NCI-H2081 treated with DMSO at 0.1 percent for 48 hours (cell line): ENCODE data around the gene CAB39.
"Not testable (repeated sequence)": the region's sequence is repeated elsewhere in the genome, so short reads cannot be mapped to it uniquely, and the experiment has no call there.

Experiments
- DNase-seq: peaks from one replicate; lab custom pipeline; 2025; lab: John Stamatoyannopoulos, UW

The CAB39 gene

DNA sequence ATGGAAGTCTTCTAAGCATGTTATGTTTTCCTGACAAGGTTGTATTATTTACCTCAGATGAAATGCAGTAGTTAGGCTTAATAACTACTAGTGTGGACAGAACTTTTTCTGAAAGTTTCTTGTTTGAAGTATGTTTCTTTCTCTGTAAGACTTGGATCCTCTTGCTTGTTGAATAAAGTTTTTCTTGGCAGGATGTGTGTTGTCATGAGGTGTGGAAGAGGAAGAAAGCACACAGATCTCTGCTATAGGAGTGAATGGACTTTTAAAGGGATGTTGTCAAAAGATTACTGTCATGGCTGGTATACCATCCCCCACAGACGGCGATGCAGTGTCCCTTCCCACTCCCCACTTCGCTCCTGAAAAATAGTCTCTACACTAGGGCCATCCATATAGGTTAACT lies 2.6 kb downstream of the CAB39 start:
- no peak for DNase-seq

GRCh38 chr2:230716588-230716987 lies 3.9 kb downstream of the CAB39 start:
- DNase-seq = no peak

GRCh38 chr2:230717600-230717999 lies 5.0 kb downstream of the CAB39 start:
- no peak for DNase-seq

DNA sequence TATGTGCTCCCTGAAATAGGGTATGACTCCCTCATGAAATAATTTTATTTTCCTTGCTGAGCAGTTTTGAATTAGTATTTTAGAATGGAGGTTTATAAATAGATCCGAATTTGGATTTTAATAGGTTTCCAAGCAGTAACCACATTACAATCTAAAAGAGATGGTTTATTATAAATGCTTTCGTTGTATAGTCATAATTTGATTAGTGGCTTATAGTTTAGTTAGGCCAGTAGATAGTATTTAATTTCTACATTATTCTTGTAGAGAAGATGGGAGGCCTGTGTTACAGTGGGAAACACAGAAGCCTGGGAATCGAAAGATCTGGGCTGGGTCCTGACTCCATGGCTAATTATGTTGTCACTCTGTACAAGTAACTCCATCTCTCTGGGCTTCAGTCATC lies 6.7 kb downstream of the CAB39 start:
- no peak for DNase-seq

- DNase-seq = no peak
These were observed 9.1 kb downstream of the CAB39 start for GRCh38 chr2:230721712-230722111.

DNA sequence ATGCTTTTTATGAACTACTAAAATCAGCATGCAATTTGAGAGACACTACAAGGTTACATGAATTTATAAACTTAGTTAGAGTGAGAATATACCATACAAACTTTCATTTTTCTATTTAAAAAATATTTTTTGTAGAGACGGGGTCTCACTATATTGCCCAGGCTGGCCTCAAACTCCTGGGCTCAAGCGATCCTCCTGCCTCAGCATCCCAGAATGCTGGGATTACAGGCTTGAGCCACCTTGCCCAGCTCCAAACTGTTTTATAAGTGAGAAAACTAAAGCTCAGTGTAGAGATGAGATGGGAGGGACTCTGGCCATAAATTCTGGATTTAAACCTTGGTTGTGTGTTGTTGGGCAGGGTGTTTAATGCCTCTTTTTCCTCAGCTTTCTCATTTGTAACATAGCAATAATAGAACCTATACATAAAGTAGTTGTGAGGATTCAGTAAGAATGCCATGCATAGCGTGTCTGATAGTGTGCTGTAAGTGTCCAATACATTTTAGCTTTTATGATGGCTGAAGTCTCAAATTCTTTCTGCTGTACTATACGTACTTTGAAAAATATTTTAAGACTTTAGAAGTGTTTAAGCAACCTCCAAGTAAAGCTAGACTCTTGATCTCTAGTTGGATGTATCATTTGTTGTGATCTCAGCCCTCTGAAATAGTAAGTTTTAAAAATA lies 9.7 kb downstream of the CAB39 start:
- DNase-seq = no peak

DNA sequence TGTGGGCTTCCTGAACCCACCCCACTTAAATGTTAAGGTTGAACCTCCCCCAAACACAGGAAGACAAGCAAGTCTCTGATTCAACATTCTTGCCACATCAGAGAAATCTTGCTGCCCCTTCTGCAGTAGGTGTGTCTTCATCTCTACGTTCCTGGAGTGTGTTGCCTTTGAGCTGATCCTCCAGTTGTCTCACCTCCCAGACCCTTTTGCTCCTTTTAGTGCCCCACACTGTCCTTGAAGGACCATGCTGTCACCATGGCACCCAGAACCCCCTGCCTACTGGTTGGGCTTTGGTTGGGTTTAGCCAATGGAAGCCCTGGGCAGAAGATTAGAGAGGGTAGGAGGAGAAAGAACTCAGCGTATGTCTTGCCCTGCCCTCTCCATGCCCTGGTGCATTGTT lies 10.7 kb downstream of the CAB39 start:
- no peak for DNase-seq

GRCh38 chr2:230724957-230725356 lies 12.3 kb downstream of the CAB39 start:
- DNase-seq = not testable (repeated sequence)

GRCh38 chr2:230731512-230731911 lies 18.9 kb downstream of the CAB39 start:
- DNase-seq = no peak

DNA sequence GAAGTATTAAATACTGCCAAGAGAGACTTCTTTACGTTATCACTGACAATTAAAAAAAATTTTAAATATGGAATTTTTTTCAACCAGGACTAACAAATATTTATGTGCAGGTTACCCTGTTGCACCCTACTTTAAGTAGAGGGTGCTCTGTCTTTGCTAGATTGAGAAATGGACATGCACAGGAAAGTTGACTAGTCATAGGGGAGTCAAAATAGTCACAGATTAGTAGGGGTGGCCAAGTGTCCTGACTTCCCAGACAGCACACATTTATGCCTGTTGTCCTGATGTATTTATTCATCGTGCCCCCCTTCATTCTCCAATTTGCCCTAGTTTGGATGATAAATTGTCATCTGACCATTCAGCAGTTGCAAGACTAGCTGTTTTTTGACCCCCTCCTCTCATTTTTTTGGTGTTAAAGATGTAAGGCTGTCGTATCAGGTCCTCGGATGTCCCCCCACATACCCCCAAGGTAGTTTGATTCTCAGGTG lies 20.3 kb downstream of the CAB39 start:
- DNase-seq = no peak

GRCh38 chr2:230734247-230735175 lies 21.9 kb downstream of the CAB39 start:
- no peak for DNase-seq

DNA sequence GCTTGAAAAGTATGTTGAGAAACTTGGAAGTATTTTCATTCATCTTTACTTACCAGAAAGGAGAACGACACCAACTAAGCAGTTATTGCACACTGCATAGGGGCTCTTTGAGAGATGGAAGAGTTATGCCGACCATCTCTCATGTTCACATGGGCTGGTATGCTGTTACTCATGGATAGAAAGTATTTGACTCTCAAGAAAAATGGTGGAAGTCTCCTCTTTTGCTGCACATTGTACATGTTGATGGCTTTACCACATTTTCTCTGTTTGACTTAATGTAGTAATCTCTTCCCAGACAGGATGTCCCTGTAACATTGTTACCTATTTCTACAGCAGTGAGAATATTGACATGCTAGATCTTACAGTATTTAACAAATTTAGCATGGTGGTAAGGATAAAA lies 23.2 kb downstream of the CAB39 start:
- DNase-seq = no peak

DNA sequence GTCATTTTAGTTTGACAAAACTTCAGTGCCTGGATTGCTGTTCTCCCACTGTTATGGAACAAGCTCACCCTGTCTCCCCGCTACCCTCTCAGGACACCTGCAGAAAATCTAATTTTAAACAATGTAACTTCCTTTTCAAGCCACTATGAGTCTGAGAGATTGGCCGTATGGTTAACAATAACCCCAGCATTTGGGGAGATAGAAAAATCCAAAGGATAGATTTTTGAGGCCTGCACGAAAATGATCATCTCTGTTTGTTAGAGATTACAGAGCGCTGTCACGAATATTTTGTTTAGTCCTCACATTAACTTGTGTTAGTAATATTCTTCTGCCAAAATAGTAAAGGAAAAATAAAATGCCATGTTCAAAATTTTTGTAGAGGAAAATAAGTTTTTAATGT lies 24.7 kb downstream of the CAB39 start:
- DNase-seq = no peak

- DNase-seq = no peak
These were observed 25.2 kb downstream of the CAB39 start for GRCh38 chr2:230737791-230738226.

GRCh38 chr2:230738391-230738811 lies 25.8 kb downstream of the CAB39 start:
- DNase-seq = no peak

- DNase-seq = no peak
These were observed 26.3 kb downstream of the CAB39 start for GRCh38 chr2:230738924-230739323.

GRCh38 chr2:230739961-230740360 lies 27.3 kb downstream of the CAB39 start:
- DNase-seq = no peak

- DNase-seq = no peak
These were observed 30.1 kb downstream of the CAB39 start for GRCh38 chr2:230742781-230743180.

DNA sequence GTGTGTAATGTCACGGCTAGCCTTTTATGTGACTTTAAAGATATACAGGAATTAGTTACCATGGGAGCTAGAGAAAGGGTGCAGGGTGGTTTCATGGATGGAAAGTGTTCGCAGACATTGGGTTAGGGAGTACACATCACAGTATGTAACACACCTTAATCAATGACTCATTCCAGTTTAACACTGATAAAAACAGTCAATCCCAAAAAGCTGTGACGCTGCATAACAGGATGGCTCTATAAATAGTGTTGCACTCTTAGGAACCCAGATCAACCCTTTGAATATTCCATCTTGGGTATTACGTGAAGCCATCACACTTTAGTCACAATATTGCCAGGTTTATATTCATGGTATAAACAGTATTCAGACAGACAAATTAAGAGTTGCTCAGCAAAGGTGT lies 33.6 kb downstream of the CAB39 start:
- DNase-seq = no peak

GRCh38 chr2:230748087-230748486 lies 35.4 kb downstream of the CAB39 start:
- no peak for DNase-seq

DNA sequence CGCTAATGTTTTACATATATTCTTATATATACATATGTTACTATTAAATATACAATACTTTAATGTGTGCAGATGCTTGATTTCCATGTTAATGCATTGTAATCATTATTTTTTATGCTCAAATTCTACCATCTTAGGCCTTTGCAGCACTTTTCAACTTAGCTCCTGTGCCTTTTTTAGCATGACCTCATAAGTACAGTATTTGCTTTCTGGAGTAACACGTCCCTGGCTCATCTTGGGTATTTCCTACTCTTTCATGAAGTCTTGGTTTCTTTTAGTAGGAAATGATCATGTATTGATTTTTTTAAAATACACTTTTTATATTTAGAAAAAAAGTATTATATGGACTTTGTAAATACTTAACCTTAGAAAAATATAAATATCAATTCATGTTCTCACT lies 36.5 kb downstream of the CAB39 start:
- DNase-seq = no peak

GRCh38 chr2:230751062-230751461 lies 38.4 kb downstream of the CAB39 start:
- no peak for DNase-seq

DNA sequence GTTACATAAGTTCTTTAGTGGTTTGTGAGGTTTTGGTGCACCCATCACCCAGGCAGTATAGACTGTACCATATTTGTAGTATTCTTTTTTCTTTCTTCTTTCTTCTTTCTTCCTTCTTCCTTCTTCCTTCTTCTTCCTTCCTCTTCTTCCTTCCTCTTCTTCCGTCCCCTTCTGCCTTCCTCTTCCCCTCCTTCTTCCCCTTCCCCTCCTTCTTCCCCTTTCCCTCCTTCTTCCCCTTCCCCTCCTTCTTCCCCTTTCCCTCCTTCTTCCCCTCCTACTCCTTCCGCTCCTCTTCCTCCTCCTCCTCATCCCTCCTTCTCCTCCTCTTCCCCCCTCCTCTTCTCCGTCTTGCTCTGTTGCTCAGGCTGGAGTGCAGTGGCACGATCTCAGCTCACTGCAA lies 41.6 kb downstream of the CAB39 start:
- DNase-seq = no peak
